GM12878 (cell line): ENCODE results near the gene KLC3. TPM values are rescaled to one million over a fixed set of nuclear protein-coding genes. Genes with fewer than 3 reads are reported as not detected.

Experiments used
- ATAC-seq: fragments of 200-7000 bp; cut with Tn5 transposase; 3 replicates; pipeline ENCODE4 v1.9.1; 2020; ENCODE audit warnings: mild to moderate bottlenecking, moderate library complexity
- BruUV-seq: library from RNA; stranded (reverse); fragments of 400-500 nt; replicated peaks from 2 replicates; lab custom pipeline; 2021; lab: Mats Ljungman, UMichigan
- CTCF ChIA-PET: fragments of 300-600 bp; sonication (Branson Sonifier 250); formaldehyde crosslinking; extraction: SDS; loops from one replicate; lab custom pipeline; 2021; ENCODE audit warnings: inconsistent platforms; lab: Yijun Ruan, JAX
- POLR2A ChIA-PET: fragments of 350-600 bp; formaldehyde crosslinking; extraction: SDS; loops from one replicate; lab custom pipeline; 2021; ENCODE audit warnings: inconsistent platforms; lab: Charles Lee
- RAD21 ChIA-PET: fragments of 300-600 bp; sonication (Branson Sonifier 250); formaldehyde crosslinking; loops from one replicate; lab custom pipeline; 2023; ENCODE audit warnings: antibody characterized with exemption; ENCODE audit not compliant: unreplicated experiment; lab: Charles Lee
- SMC1A ChIA-PET: fragments of 300-600 bp; sonication (Branson Sonifier 250); formaldehyde crosslinking; loops from one replicate; lab custom pipeline; 2023; ENCODE audit not compliant: unreplicated experiment, uncharacterized antibody; lab: Charles Lee
- DNase-seq: peaks from one replicate; pipeline ENCODE4 v3.0.0-alpha.2; 2011; ENCODE audit warnings: low read depth, low spot score
- FAIRE-seq: peaks from 3 replicates; lab custom pipeline; 2011; peaks lifted over from hg19 to GRCh38; lab: Jason Lieb, UNC
- H2AFZ ChIP-seq: 2 replicates; pipeline ENCODE4 v1.6.0; 2011; ENCODE audit warnings: low read depth, low read length, control low read depth; ENCODE audit not compliant: control insufficient read depth
- H3K27ac ChIP-seq: 2 replicates; pipeline ENCODE4 v1.5.1; 2011; ENCODE audit warnings: control low read depth; ENCODE audit not compliant: control insufficient read depth, insufficient read depth
- H3K27me3 ChIP-seq, 2 experiments: replicated peaks in 1 of 2; 2 replicates each; pipeline versions ENCODE4 v1.6.0 to v1.6.1; 2011; ENCODE audit warnings: low read length in 1 of 2; ENCODE audit not compliant: control insufficient read depth in 2 of 2, insufficient read depth in 2 of 2
- H3K36me3 ChIP-seq, 2 experiments: 2 replicates each; pipeline ENCODE4 v1.5.1; 2011; ENCODE audit warnings: low read length in 1 of 2; ENCODE audit not compliant: control insufficient read depth in 2 of 2, insufficient read depth in 2 of 2
- H3K4me1 ChIP-seq: 2 replicates; pipeline ENCODE4 v1.6.1; 2011; ENCODE audit warnings: mild to moderate bottlenecking, low read length, moderate library complexity, mixed read lengths; ENCODE audit not compliant: control insufficient read depth, insufficient read depth
- H3K4me2 ChIP-seq: 2 replicates; pipeline ENCODE4 v1.6.0; 2011; ENCODE audit warnings: control low read depth; ENCODE audit not compliant: control insufficient read depth, insufficient read depth
- H3K4me3 ChIP-seq: fragments of 200-600 bp; sonication (generic); 2 replicates; pipeline ENCODE4 v1.5.1; 2016
- H3K79me2 ChIP-seq: 2 replicates; pipeline ENCODE4 v1.6.0; 2011; ENCODE audit warnings: low read length; ENCODE audit not compliant: control insufficient read depth, insufficient read depth
- H3K9ac ChIP-seq: 2 replicates; pipeline ENCODE4 v1.8.0; 2011; ENCODE audit warnings: low read length, control low read depth, mixed read lengths; ENCODE audit not compliant: control insufficient read depth, insufficient read depth
- H3K9me3 ChIP-seq: replicated peaks from 3 replicates; pipeline ENCODE4 v1.5.1; 2011; ENCODE audit warnings: mild to moderate bottlenecking, low read length; ENCODE audit not compliant: control insufficient read depth, insufficient read depth
- H4K20me1 ChIP-seq: 2 replicates; pipeline ENCODE4 v1.6.0; 2011; ENCODE audit not compliant: control insufficient read depth, insufficient read depth
- BHLHE40 ChIP-seq, 2 experiments: fragments of 450-650 bp in 1 of 2; IDR thresholded peaks; 2 replicates each; pipeline ENCODE4 v1.6.1; 2011 to 2017; ENCODE audit warnings: low read depth in 2 of 2, borderline replicate concordance in 1 of 2, improper control_type of control experiment in 1 of 2, low read length in 1 of 2, mild to moderate bottlenecking in 1 of 2
- BMI1 ChIP-seq: fragments of 450-650 bp; IDR thresholded peaks from 2 replicates; pipeline ENCODE4 v1.6.1; 2016; ENCODE audit warnings: mild to moderate bottlenecking, moderate library complexity, borderline replicate concordance
- MTA2 ChIP-seq: fragments of 450-650 bp; IDR thresholded peaks from 2 replicates; pipeline ENCODE4 v1.6.1; 2016; ENCODE audit warnings: low read depth, mild to moderate bottlenecking, moderate library complexity
- NFYB ChIP-seq: IDR thresholded peaks from 2 replicates; pipeline ENCODE4 v1.6.1; 2011; ENCODE audit warnings: low read depth, mild to moderate bottlenecking, low read length, improper control_type of control experiment, moderate library complexity; ENCODE audit not compliant: insufficient read depth
- NR2C2 ChIP-seq: IDR thresholded peaks from 2 replicates; pipeline ENCODE4 v1.6.1; 2011; ENCODE audit warnings: borderline replicate concordance, low read depth; ENCODE audit not compliant: control insufficient read depth, insufficient read length
- NR2F1 ChIP-seq: fragments of 450-650 bp; conservative IDR thresholded peaks from 2 replicates; pipeline ENCODE4 v1.6.1; 2017; ENCODE audit warnings: mild to moderate bottlenecking
- PAX8 ChIP-seq: fragments of 450-650 bp; IDR thresholded peaks from 2 replicates; pipeline ENCODE4 v1.6.1; 2017; ENCODE audit warnings: mild to moderate bottlenecking, moderate library complexity
- RAD51 ChIP-seq: fragments of 450-650 bp; IDR thresholded peaks from 2 replicates; pipeline ENCODE4 v1.6.1; 2016; ENCODE audit warnings: moderate library complexity, mild to moderate bottlenecking, inconsistent platforms
- RFX5 ChIP-seq: IDR thresholded peaks from 2 replicates; pipeline ENCODE4 v1.6.1; 2011; ENCODE audit warnings: low read depth, low read length, improper control_type of control experiment
- TARDBP ChIP-seq: IDR thresholded peaks from 2 replicates; pipeline ENCODE4 v1.6.1; 2016; ENCODE audit warnings: borderline replicate concordance
- WGBS: methylation state at CpG from one replicate; pipeline ENCODE4 v1.1.6; 2016; ENCODE audit warnings: low lambda C conversion rate; ENCODE audit not compliant: insufficient replicate concordance, insufficient coverage; ENCODE audit errors: missing lambda C conversion rate; 5-methylcytosine and 5-hydroxymethylcytosine counted together
- in situ Hi-C: fragments of 300-500 bp; cut with MboI; formaldehyde crosslinking; loops from 9 replicates; pipeline ENCODE4 v1.14.3; 2018; ENCODE audit warnings: mixed read lengths
- intact Hi-C: fragments of 100-400 bp; cut with micrococcal nuclease; formaldehyde crosslinking; loops from one replicate; pipeline ENCODE4 v1.14.2; 2022; ENCODE audit not compliant: unreplicated experiment
- polyA plus RNA-seq, 11 experiments: library from polyadenylated mRNA; depleted of rRNA in 4 of 11; unstranded in 6 of 11; stranded (reverse) in 5 of 11; fragments of >200 nt; fragmentation: Nextera tagmentation in 4 of 11; fragmentation: Illumina TruSeq in 1 of 11; extraction: Ambion mirVana in 4 of 11; extraction: Trizol in 1 of 11; gene quantifications; 1 replicate in 1 of 11; 2 replicates in 10 of 11; pipeline versions ENCODE4 v1.2.1 to v1.2.3, GENCODE V29; 2011 to 2016; ENCODE audit warnings: inconsistent platforms in 2 of 11, missing spikeins in 2 of 11, low read depth in 1 of 11
- total RNA-seq, 4 experiments: library from RNA; depleted of rRNA in 3 of 4; stranded (reverse); fragments of >200 nt in 3 of 4; fragmentation: Illumina TruSeq in 1 of 4; extraction: Trizol in 1 of 4; gene quantifications; 2 replicates each; pipeline versions ENCODE4 v1.2.1 to v1.2.3, GENCODE V29; 2013 to 2021
- TF ChIP-seq, protein P1 (sequence below): IDR thresholded peaks from 2 replicates; pipeline ENCODE4 v1.6.1; 2011; ENCODE audit warnings: borderline replicate concordance, low read depth, mild to moderate bottlenecking, moderate library complexity, low read length; ENCODE audit not compliant: insufficient read depth, poor library complexity, severe bottlenecking
- TF ChIP-seq, protein P2 (sequence below), 3 experiments: IDR thresholded peaks in 2 of 3; conservative IDR thresholded peaks in 1 of 3; 2 replicates each; pipeline ENCODE4 v1.5.1; 2011; ENCODE audit warnings: low read depth in 3 of 3, low read length in 3 of 3, mild to moderate bottlenecking in 3 of 3, control low read depth in 2 of 3, moderate library complexity in 2 of 3, inconsistent platforms in 1 of 3, mixed read lengths in 1 of 3; ENCODE audit not compliant: control insufficient read depth in 2 of 3, insufficient read depth in 1 of 3; ENCODE audit errors: extremely low read depth in 1 of 3
- TF ChIP-seq, protein P3 (sequence below): IDR thresholded peaks from 2 replicates; pipeline ENCODE4 v1.6.1; 2011; ENCODE audit warnings: mild to moderate bottlenecking, low read depth, low read length, moderate library complexity; ENCODE audit not compliant: insufficient replicate concordance

The KLC3 gene
- total and polyA plus RNA-seq, 10 of the 15 experiments (the other 5 are each of a cell fraction or from before 2014, with no cell fraction given) = 0.03 to 0.38 (median 0.28) TPM; not detected in 5

DNA sequence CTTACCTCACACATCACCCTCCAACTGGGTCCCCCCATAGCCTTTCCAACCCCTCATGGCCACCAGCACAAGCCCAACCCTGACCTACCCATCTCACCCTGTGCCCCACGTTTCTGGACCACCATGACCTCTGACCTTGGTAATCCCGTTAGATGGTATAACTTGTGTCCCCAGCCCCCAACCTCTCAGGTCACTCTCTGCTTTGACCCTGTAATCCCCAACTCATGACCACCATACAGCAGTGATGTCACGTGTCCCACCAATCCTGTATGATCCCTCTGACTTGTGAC lies 8.5 kb downstream of the KLC3 start:
- Histone ChIP-seq H3K9me3 (no peaks in the 10 kb centered on the region), H3K9ac (no peak overlapping the region)
- POLR2A ChIA-PET = no interaction called here
- SMC1A ChIA-PET = no interaction called here
- TF ChIP-seq NR2C2 = peak; percentile 13
- TF ChIP-seq, protein P1, sequence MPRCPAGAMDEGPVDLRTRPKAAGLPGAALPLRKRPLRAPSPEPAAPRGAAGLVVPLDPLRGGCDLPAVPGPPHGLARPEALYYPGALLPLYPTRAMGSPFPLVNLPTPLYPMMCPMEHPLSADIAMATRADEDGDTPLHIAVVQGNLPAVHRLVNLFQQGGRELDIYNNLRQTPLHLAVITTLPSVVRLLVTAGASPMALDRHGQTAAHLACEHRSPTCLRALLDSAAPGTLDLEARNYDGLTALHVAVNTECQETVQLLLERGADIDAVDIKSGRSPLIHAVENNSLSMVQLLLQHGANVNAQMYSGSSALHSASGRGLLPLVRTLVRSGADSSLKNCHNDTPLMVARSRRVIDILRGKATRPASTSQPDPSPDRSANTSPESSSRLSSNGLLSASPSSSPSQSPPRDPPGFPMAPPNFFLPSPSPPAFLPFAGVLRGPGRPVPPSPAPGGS = no peak
- TF ChIP-seq, all 136 proteins: peak for 1
- WGBS = 35% methylated on average over 3 of the region's 3 CpGs
- intact Hi-C loops (no loop called here), in situ Hi-C loops (no loop called here)
- no peak overlapping the region for H3K4me2 ChIP-seq
- H3K79me2 ChIP-seq = no peaks in the 10 kb centered on the region
- no peak for DNase-seq
- ChIA-PET CTCF (no interaction called here), RAD21 (no interaction called here)
- H3K27me3 ChIP-seq = no peaks in the 10 kb centered on the region
- H3K36me3 ChIP-seq = peaks cover 0 to 4% of the 10 kb centered on the region in 2 experiments
- no TSS peak for BruUV-seq
- H4K20me1 ChIP-seq = no peaks in the 10 kb centered on the region
- no peaks in the 10 kb centered on the region for H3K4me1 ChIP-seq
- H2AFZ ChIP-seq = no peak overlapping the region
- no peak for FAIRE-seq
- no peak overlapping the region for H3K27ac ChIP-seq
- H3K4me3 ChIP-seq = no peak overlapping the region
- no peak for ATAC-seq

DNA sequence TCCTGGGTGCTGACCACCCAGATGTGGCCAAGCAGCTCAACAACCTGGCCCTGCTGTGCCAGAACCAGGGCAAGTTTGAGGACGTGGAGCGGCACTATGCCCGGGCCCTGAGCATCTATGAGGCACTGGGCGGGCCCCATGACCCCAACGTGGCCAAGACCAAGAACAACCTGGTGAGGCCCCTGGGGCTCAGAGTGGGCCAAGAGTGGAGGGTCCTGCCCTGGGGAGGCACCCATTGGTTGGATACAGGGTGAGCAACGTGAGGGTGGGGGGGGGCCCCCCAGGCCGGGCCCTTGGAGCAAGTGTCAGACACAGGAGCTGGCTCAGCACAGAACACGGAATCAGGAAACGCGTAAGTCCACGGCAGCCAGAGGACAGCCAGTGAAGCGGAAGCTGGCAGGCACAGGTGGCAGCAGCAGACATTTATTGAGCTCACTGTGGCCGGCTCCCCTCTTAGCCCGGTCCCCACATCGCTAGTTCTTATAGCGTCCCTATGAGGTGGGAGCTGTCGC lies 8.9 kb downstream of the KLC3 start:
- Histone ChIP-seq H3K36me3 (peaks cover 0 to 4% of the 10 kb centered on the region in 2 experiments), H3K27me3 (no peaks in the 10 kb centered on the region), H3K4me3 (no peak overlapping the region), H3K4me2 (no peak overlapping the region), H3K9ac (no peak overlapping the region), H4K20me1 (no peaks in the 10 kb centered on the region), H3K9me3 (no peaks in the 10 kb centered on the region), H3K27ac (no peak overlapping the region), H3K4me1 (no peaks in the 10 kb centered on the region), H3K79me2 (no peaks in the 10 kb centered on the region), H2AFZ (no peak overlapping the region)
- POLR2A ChIA-PET = no interaction called here
- SMC1A ChIA-PET = no interaction called here
- in situ Hi-C loops (no loop called here), intact Hi-C loops (no loop called here)
- FAIRE-seq (no peak), DNase-seq (no peak), ATAC-seq (no peak)
- 79% methylated on average over 17 of the region's 17 CpGs for WGBS
- RAD21 ChIA-PET = no interaction called here
- CTCF ChIA-PET = no interaction called here
- BruUV-seq = no TSS peak
- no peak for TF ChIP-seq PAX8
- TF ChIP-seq TARDBP = no peak
- TF ChIP-seq, protein P2, sequence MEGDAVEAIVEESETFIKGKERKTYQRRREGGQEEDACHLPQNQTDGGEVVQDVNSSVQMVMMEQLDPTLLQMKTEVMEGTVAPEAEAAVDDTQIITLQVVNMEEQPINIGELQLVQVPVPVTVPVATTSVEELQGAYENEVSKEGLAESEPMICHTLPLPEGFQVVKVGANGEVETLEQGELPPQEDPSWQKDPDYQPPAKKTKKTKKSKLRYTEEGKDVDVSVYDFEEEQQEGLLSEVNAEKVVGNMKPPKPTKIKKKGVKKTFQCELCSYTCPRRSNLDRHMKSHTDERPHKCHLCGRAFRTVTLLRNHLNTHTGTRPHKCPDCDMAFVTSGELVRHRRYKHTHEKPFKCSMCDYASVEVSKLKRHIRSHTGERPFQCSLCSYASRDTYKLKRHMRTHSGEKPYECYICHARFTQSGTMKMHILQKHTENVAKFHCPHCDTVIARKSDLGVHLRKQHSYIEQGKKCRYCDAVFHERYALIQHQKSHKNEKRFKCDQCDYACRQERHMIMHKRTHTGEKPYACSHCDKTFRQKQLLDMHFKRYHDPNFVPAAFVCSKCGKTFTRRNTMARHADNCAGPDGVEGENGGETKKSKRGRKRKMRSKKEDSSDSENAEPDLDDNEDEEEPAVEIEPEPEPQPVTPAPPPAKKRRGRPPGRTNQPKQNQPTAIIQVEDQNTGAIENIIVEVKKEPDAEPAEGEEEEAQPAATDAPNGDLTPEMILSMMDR (IDR thresholded peaks at IDR 0.05 in 2 of 3, conservative IDR thresholded peaks at IDR 0.05 in 1 of 3; ENCODE audit: control insufficient read depth in 2 of 3, extremely low read depth in 1 of 3, insufficient read depth in 1 of 3, low read depth in 3 of 3, low read length in 3 of 3) = no peak
- TF ChIP-seq, protein P3, sequence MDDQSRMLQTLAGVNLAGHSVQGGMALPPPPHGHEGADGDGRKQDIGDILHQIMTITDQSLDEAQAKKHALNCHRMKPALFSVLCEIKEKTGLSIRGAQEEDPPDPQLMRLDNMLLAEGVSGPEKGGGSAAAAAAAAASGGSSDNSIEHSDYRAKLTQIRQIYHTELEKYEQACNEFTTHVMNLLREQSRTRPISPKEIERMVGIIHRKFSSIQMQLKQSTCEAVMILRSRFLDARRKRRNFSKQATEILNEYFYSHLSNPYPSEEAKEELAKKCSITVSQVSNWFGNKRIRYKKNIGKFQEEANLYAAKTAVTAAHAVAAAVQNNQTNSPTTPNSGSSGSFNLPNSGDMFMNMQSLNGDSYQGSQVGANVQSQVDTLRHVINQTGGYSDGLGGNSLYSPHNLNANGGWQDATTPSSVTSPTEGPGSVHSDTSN = no peak
- no peak for TF ChIP-seq BMI1
- no peak for TF ChIP-seq NFYB
- TF ChIP-seq RAD51 = no peak
- no peak for TF ChIP-seq MTA2
- TF ChIP-seq BHLHE40 (IDR thresholded peaks at IDR 0.05; ENCODE audit: borderline replicate concordance in 1 of 2, low read depth in 2 of 2, low read length in 1 of 2) = no peak
- TF ChIP-seq RFX5 = no peak
- no peak; the same call in 1 of the 2 replicates for TF ChIP-seq NR2F1
